ENCODE measurements around the gene ADAT3. TPM values are rescaled to one million over a fixed set of nuclear protein-coding genes. Genes with fewer than 3 reads are reported as not detected.

Gene ADAT3
- total RNA-seq, 2 donors from 2014 or later, result 9.9 to 13.8 TPM

GRCh38 chr19:1921326-1921725 is 16.1 kb downstream of the ADAT3 start:
- H3K9me3 Mint-ChIP-seq, result no peaks in the 10 kb centered on the region
- H3K27me3 Mint-ChIP-seq (ENCODE audit: insufficient read depth), result no peaks in the 10 kb centered on the region
- DNase-seq, result no peak
- no peak overlapping the region for H3K4me3 ChIP-seq (ENCODE audit: low read length)
- whole genome bisulfite sequencing, 2 experiments (ENCODE audit: insufficient coverage in 1 of 2, insufficient read length in 1 of 2), result 95 to 100% methylated on average over 8 to 19 of the region's 19 CpGs
- no peak overlapping the region for H3K4me3 Mint-ChIP-seq
- H3K4me1 ChIP-seq (ENCODE audit: control insufficient read depth, insufficient read depth, low read length), result no peaks in the 10 kb centered on the region
- no peak overlapping the region for H3K27ac ChIP-seq (ENCODE audit: low read depth, low read length)
- H3K27ac Mint-ChIP-seq, result no peak overlapping the region
- H3K27me3 ChIP-seq (ENCODE audit: control insufficient read depth, insufficient read depth, low read length, poor library complexity, severe bottlenecking), result no peaks in the 10 kb centered on the region
- no peaks in the 10 kb centered on the region for H3K4me1 Mint-ChIP-seq
- no peak overlapping the region for H3K9ac ChIP-seq (ENCODE audit: extremely low read depth, low read length, poor library complexity, severe bottlenecking)
- H3K36me3 Mint-ChIP-seq (ENCODE audit: low read depth), result peaks cover 54% of the 10 kb centered on the region
- H3K36me3 ChIP-seq (ENCODE audit: control insufficient read depth, insufficient read depth, low read length), result peaks cover 31% of the 10 kb centered on the region
- no peak for TF ChIP-seq CTCF (conservative IDR thresholded peaks at IDR 0.05)
- no peaks in the 10 kb centered on the region for H3K9me3 ChIP-seq (ENCODE audit: control insufficient read depth, low read length)

- Mint-ChIP-seq H3K9me3 (no peaks in the 10 kb centered on the region), H3K4me3 (no peak overlapping the region), H3K27ac (no peak overlapping the region), H3K4me1 (no peaks in the 10 kb centered on the region), H3K36me3 (ENCODE audit: low read depth) (peaks cover 54% of the 10 kb centered on the region), H3K27me3 (ENCODE audit: insufficient read depth) (no peaks in the 10 kb centered on the region)
- Histone ChIP-seq H3K27ac (ENCODE audit: low read depth, low read length) (no peak overlapping the region), H3K4me3 (ENCODE audit: low read length) (no peak overlapping the region), H3K9ac (ENCODE audit: extremely low read depth, low read length, poor library complexity, severe bottlenecking) (no peak overlapping the region), H3K27me3 (ENCODE audit: control insufficient read depth, insufficient read depth, low read length, poor library complexity, severe bottlenecking) (no peaks in the 10 kb centered on the region), H3K9me3 (ENCODE audit: control insufficient read depth, low read length) (no peaks in the 10 kb centered on the region), H3K36me3 (ENCODE audit: control insufficient read depth, insufficient read depth, low read length) (peaks cover 31% of the 10 kb centered on the region), H3K4me1 (ENCODE audit: control insufficient read depth, insufficient read depth, low read length) (no peaks in the 10 kb centered on the region)
- WGBS, 2 experiments (ENCODE audit: insufficient coverage in 1 of 2, insufficient read length in 1 of 2), result 90 to 95% methylated on average over 15 of the region's 15 CpGs
- TF ChIP-seq CTCF (conservative IDR thresholded peaks at IDR 0.05), result no peak
- DNase-seq, result no peak
These were observed 16.6 kb downstream of the ADAT3 start for GRCh38 chr19:1921825-1922224.

GRCh38 chr19:1922803-1923202 is 17.6 kb downstream of the ADAT3 start:
- H3K27me3 ChIP-seq (ENCODE audit: control insufficient read depth, insufficient read depth, low read length, poor library complexity, severe bottlenecking), result no peaks in the 10 kb centered on the region
- 91 to 93% methylated on average over 22 to 23 of the region's 23 CpGs for WGBS, 2 experiments (ENCODE audit: insufficient coverage in 1 of 2, insufficient read length in 1 of 2)
- no peak for DNase-seq
- no peaks in the 10 kb centered on the region for H3K4me1 Mint-ChIP-seq
- no peak overlapping the region for H3K9ac ChIP-seq (ENCODE audit: extremely low read depth, low read length, poor library complexity, severe bottlenecking)
- H3K4me3 Mint-ChIP-seq, result no peak overlapping the region
- peaks cover 3% of the 10 kb centered on the region for H3K9me3 Mint-ChIP-seq
- TF ChIP-seq CTCF (conservative IDR thresholded peaks at IDR 0.05), result no peak
- no peak overlapping the region for H3K27ac Mint-ChIP-seq
- no peak overlapping the region for H3K4me3 ChIP-seq (ENCODE audit: low read length)
- no peaks in the 10 kb centered on the region for H3K9me3 ChIP-seq (ENCODE audit: control insufficient read depth, low read length)
- no peak overlapping the region for H3K27ac ChIP-seq (ENCODE audit: low read depth, low read length)
- H3K36me3 Mint-ChIP-seq (ENCODE audit: low read depth), result peaks cover 50% of the 10 kb centered on the region
- H3K27me3 Mint-ChIP-seq (ENCODE audit: insufficient read depth), result peaks cover 3% of the 10 kb centered on the region
- peaks cover 31% of the 10 kb centered on the region for H3K36me3 ChIP-seq (ENCODE audit: control insufficient read depth, insufficient read depth, low read length)
- H3K4me1 ChIP-seq (ENCODE audit: control insufficient read depth, insufficient read depth, low read length), result no peaks in the 10 kb centered on the region

Measured in endodermal cell (in vitro differentiated cells).